Neural cell (in vitro differentiated cells): ENCODE measurements around the gene SKI. TPM values are rescaled to one million over a fixed set of nuclear protein-coding genes. Genes with fewer than 3 reads are reported as not detected.

ENCODE experiments used
- H2AFZ ChIP-seq: fragments of 200-600, 300-800 bp; sonication (generic), shearing (Covaris generic); 2 replicates; pipeline ENCODE4 v1.6.0; 2014; ENCODE audit warnings: low read depth, mild to moderate bottlenecking, antibody characterized with exemption, low read length, moderate library complexity
- H3F3A ChIP-seq: fragments of 200-600 bp; shearing (Covaris generic); 2 replicates; pipeline ENCODE4 v1.6.1; 2016; ENCODE audit warnings: mild to moderate bottlenecking, moderate library complexity, mixed read lengths, antibody characterized with exemption, low read length; ENCODE audit not compliant: insufficient read depth, poor library complexity, severe bottlenecking
- H3K27ac ChIP-seq: fragments of 200-600, 300-800 bp; sonication (generic), shearing (Covaris generic); 2 replicates; pipeline ENCODE4 v1.5.1; 2014; ENCODE audit warnings: mild to moderate bottlenecking, low read length, moderate library complexity
- H3K27me3 ChIP-seq: fragments of 300-800, 200-600 bp; sonication (generic), shearing (Covaris generic); 2 replicates; pipeline ENCODE4 v1.6.0; 2014; ENCODE audit warnings: mild to moderate bottlenecking, low read depth, low read length, moderate library complexity; ENCODE audit not compliant: insufficient read depth
- H3K36me3 ChIP-seq: fragments of 300-800, 200-600 bp; sonication (generic), shearing (Covaris generic); 2 replicates; pipeline ENCODE4 v1.5.1; 2014; ENCODE audit warnings: mild to moderate bottlenecking, antibody characterized with exemption, low read length, moderate library complexity; ENCODE audit not compliant: insufficient read depth
- H3K4me2 ChIP-seq: fragments of 300-800, 200-600 bp; sonication (generic), shearing (Covaris generic); 2 replicates; pipeline ENCODE4 v1.6.0; 2014; ENCODE audit warnings: mild to moderate bottlenecking, low read length
- H3K4me3 ChIP-seq: fragments of 300-800, 200-600 bp; sonication (generic), shearing (Covaris generic); 2 replicates; pipeline ENCODE4 v1.5.1; 2014; ENCODE audit warnings: mild to moderate bottlenecking, low read length, moderate library complexity
- H3K79me2 ChIP-seq: fragments of 200-600 bp; shearing (Covaris generic); replicated peaks from 2 replicates; pipeline ENCODE4 v1.6.0; 2014; ENCODE audit warnings: mild to moderate bottlenecking, low read length, moderate library complexity; ENCODE audit not compliant: insufficient read depth
- H3K9ac ChIP-seq: fragments of 300-800, 200-600 bp; sonication (generic), shearing (Covaris generic); 2 replicates; pipeline ENCODE4 v1.6.1; 2016; ENCODE audit warnings: mild to moderate bottlenecking, low read length, mixed read lengths
- H3K9me2 ChIP-seq: fragments of 200-600 bp; shearing (Covaris generic); 2 replicates; pipeline ENCODE4 v1.6.1; 2016; ENCODE audit warnings: mild to moderate bottlenecking, low read length, mixed read lengths; ENCODE audit not compliant: insufficient read depth
- H3K9me3 ChIP-seq: fragments of 200-600, 300-800 bp; sonication (generic), shearing (Covaris generic); 2 replicates; pipeline ENCODE4 v1.6.1; 2016; ENCODE audit warnings: mild to moderate bottlenecking, mixed run types, low read length, moderate library complexity, mixed read lengths
- H4K20me1 ChIP-seq: fragments of 200-600 bp; shearing (Covaris generic); 2 replicates; pipeline ENCODE4 v1.6.1; 2016; ENCODE audit warnings: mild to moderate bottlenecking, mixed run types; ENCODE audit not compliant: insufficient read depth
- EP300 ChIP-seq: fragments of 450-650 bp; conservative IDR thresholded peaks from 2 replicates; pipeline ENCODE4 v1.6.1; 2014; ENCODE audit warnings: antibody characterized with exemption, mild to moderate bottlenecking, moderate library complexity; ENCODE audit not compliant: poor library complexity, severe bottlenecking
- EZH2 ChIP-seq: fragments of 200-600, 300-800 bp; shearing (Covaris generic), sonication (generic); IDR thresholded peaks from 2 replicates; pipeline ENCODE4 v1.6.1; 2014; ENCODE audit warnings: antibody characterized with exemption, low read length, borderline replicate concordance, mild to moderate bottlenecking; ENCODE audit not compliant: insufficient read depth, poor library complexity, severe bottlenecking
- MXI1 ChIP-seq: fragments of 450-650 bp; conservative IDR thresholded peaks from 2 replicates; pipeline ENCODE4 v1.6.1; 2014; ENCODE audit warnings: antibody characterized with exemption, mild to moderate bottlenecking; ENCODE audit not compliant: poor library complexity, severe bottlenecking
- POLR2AphosphoS5 ChIP-seq: IDR thresholded peaks from 2 replicates; pipeline ENCODE4 v1.6.1; 2012
- RAD21 ChIP-seq: fragments of 450-650 bp; conservative IDR thresholded peaks from 2 replicates; pipeline ENCODE4 v1.6.1; 2014; ENCODE audit warnings: antibody characterized with exemption, mild to moderate bottlenecking, moderate library complexity
- SMC3 ChIP-seq: fragments of 450-650 bp; conservative IDR thresholded peaks from 2 replicates; pipeline ENCODE4 v1.6.1; 2014; ENCODE audit warnings: antibody characterized with exemption, mild to moderate bottlenecking, moderate library complexity; ENCODE audit not compliant: poor library complexity
- TAF1 ChIP-seq: IDR thresholded peaks from 2 replicates; pipeline ENCODE4 v1.6.1; 2012; ENCODE audit warnings: low read depth
- polyA plus RNA-seq: library from polyadenylated mRNA; depleted of rRNA; stranded (reverse); fragments of >200 nt; gene quantifications from 2 replicates; pipeline ENCODE4 v1.2.3, GENCODE V29; 2014
- TF ChIP-seq, protein P1 (sequence below): IDR thresholded peaks from 2 replicates; pipeline ENCODE4 v1.6.1; 2012; ENCODE audit warnings: borderline replicate concordance
- TF ChIP-seq, protein P2 (sequence below): fragments of 450-650 bp; IDR thresholded peaks from 2 replicates; pipeline ENCODE4 v1.5.1; 2014; ENCODE audit warnings: antibody characterized with exemption, mild to moderate bottlenecking, moderate library complexity; ENCODE audit not compliant: poor library complexity, severe bottlenecking

Gene SKI
- polyA plus RNA-seq, 1 donor from 2014 or later: 4.1 TPM

DNA sequence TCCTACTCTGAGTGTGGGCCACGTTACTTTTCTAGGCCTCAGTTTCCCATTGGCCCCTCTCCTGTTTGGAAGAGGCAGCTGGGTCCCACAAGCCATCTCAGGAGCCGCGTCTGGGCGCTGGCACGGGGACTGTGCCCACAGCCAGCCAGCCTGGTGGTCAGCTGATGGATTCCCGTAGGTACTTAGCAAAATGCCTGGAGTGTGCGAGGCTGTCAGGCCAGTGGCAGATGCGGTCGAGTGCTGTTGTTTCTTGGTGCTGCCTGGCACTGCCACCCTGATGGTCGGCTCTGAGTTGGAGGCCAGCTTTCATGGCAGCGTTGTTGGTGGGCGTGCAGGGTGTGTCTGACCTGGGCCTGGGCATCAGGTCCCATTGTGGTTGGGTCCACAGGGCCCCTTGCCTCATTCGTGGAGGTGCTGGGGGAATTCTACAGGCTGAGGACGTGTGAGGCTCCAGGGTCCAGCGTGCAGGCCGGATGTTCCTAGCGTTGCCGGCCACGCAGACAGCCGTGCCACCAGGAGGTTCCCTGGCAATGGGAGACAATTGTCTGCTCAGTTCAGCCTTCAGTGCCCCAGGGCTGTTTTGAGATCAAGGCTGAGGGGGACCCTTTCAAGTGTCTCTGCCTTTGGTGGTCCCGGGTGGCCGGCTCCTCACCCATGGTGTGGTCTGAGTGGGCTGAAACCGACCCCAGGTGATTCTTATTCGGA lies 20.9 kb downstream of the SKI start:
- Histone ChIP-seq H3K4me3 (no peak overlapping the region), H3K9me3 (no peaks in the 10 kb centered on the region), H3K79me2 (peaks cover 77% of the 10 kb centered on the region), H3K4me2 (no peak overlapping the region), H2AFZ (no peak overlapping the region), H3K27ac (no peak overlapping the region), H3K9me2 (no peaks in the 10 kb centered on the region), H3K36me3 (no peaks in the 10 kb centered on the region), H3F3A (no peaks in the 10 kb centered on the region), H3K27me3 (no peaks in the 10 kb centered on the region), H3K9ac (no peak overlapping the region), H4K20me1 (peaks cover 9% of the 10 kb centered on the region)
- no peak for TF ChIP-seq TAF1
- TF ChIP-seq MXI1: no peak
- no peak for TF ChIP-seq RAD21
- TF ChIP-seq SMC3: no peak
- TF ChIP-seq, protein P1, sequence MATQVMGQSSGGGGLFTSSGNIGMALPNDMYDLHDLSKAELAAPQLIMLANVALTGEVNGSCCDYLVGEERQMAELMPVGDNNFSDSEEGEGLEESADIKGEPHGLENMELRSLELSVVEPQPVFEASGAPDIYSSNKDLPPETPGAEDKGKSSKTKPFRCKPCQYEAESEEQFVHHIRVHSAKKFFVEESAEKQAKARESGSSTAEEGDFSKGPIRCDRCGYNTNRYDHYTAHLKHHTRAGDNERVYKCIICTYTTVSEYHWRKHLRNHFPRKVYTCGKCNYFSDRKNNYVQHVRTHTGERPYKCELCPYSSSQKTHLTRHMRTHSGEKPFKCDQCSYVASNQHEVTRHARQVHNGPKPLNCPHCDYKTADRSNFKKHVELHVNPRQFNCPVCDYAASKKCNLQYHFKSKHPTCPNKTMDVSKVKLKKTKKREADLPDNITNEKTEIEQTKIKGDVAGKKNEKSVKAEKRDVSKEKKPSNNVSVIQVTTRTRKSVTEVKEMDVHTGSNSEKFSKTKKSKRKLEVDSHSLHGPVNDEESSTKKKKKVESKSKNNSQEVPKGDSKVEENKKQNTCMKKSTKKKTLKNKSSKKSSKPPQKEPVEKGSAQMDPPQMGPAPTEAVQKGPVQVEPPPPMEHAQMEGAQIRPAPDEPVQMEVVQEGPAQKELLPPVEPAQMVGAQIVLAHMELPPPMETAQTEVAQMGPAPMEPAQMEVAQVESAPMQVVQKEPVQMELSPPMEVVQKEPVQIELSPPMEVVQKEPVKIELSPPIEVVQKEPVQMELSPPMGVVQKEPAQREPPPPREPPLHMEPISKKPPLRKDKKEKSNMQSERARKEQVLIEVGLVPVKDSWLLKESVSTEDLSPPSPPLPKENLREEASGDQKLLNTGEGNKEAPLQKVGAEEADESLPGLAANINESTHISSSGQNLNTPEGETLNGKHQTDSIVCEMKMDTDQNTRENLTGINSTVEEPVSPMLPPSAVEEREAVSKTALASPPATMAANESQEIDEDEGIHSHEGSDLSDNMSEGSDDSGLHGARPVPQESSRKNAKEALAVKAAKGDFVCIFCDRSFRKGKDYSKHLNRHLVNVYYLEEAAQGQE: no peak
- TF ChIP-seq POLR2AphosphoS5: no peak
- TF ChIP-seq EP300: no peak
- no peak for TF ChIP-seq EZH2
- TF ChIP-seq, protein P2, sequence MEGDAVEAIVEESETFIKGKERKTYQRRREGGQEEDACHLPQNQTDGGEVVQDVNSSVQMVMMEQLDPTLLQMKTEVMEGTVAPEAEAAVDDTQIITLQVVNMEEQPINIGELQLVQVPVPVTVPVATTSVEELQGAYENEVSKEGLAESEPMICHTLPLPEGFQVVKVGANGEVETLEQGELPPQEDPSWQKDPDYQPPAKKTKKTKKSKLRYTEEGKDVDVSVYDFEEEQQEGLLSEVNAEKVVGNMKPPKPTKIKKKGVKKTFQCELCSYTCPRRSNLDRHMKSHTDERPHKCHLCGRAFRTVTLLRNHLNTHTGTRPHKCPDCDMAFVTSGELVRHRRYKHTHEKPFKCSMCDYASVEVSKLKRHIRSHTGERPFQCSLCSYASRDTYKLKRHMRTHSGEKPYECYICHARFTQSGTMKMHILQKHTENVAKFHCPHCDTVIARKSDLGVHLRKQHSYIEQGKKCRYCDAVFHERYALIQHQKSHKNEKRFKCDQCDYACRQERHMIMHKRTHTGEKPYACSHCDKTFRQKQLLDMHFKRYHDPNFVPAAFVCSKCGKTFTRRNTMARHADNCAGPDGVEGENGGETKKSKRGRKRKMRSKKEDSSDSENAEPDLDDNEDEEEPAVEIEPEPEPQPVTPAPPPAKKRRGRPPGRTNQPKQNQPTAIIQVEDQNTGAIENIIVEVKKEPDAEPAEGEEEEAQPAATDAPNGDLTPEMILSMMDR: no peak

DNA sequence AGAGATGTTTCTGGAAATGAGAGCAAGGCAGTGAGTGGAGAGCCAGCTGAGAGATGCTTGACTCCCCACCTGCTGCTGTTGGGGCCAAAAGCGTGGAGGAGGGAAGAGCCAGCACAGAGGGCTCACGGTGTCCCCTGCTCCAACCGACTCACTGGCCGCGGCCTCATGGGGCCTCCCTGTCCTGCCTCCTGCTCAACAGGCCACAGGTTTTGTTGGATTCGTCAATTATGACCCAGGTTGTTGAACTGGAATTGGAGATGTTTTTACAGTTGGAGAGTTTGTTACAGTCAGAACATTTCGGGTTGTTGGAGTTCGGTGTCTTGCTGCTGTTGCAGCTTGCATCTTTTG lies 21.4 kb downstream of the SKI start:
- Histone ChIP-seq H3F3A (no peaks in the 10 kb centered on the region), H2AFZ (no peak overlapping the region), H3K4me3 (no peak overlapping the region), H3K9me2 (no peaks in the 10 kb centered on the region), H3K9me3 (no peaks in the 10 kb centered on the region), H3K4me2 (no peak overlapping the region), H3K79me2 (peaks cover 79% of the 10 kb centered on the region), H4K20me1 (peaks cover 9% of the 10 kb centered on the region), H3K27ac (no peak overlapping the region), H3K27me3 (no peaks in the 10 kb centered on the region), H3K36me3 (no peaks in the 10 kb centered on the region), H3K9ac (no peak overlapping the region)
- TF ChIP-seq EZH2: no peak
- TF ChIP-seq, protein P2: no peak
- TF ChIP-seq POLR2AphosphoS5: no peak
- TF ChIP-seq EP300: no peak
- TF ChIP-seq SMC3: no peak
